Fibroblast of skin of right biceps (primary cell): Measurements from ENCODE around the gene USP6NL.

Experiments used
- DNase-seq: peaks from one replicate; pipeline ENCODE4 v3.0.0-alpha.2; 2013

Gene USP6NL

GRCh38 chr10:11588873-11589574, 22.4 kb downstream of the USP6NL start:
- no peak for DNase-seq

- DNase-seq, result no peak
These were observed 23.7 kb downstream of the USP6NL start for GRCh38 chr10:11587722-11588259.

- DNase-seq, result no peak
These were observed 25.3 kb downstream of the USP6NL start for GRCh38 chr10:11586170-11586569.

GRCh38 chr10:11581213-11581612, 30.2 kb downstream of the USP6NL start:
- peak; percentile 18 for DNase-seq

GRCh38 chr10:11579885-11580284, 31.6 kb downstream of the USP6NL start:
- no peak for DNase-seq

- DNase-seq, result no peak
These were observed 32.6 kb downstream of the USP6NL start for GRCh38 chr10:11578802-11579255.

- DNase-seq, result no peak
These were observed 35.2 kb downstream of the USP6NL start for GRCh38 chr10:11576092-11576809.

GRCh38 chr10:11573497-11573896, 38.0 kb downstream of the USP6NL start:
- DNase-seq, result peak; percentile 23

GRCh38 chr10:11570751-11571150, 40.7 kb downstream of the USP6NL start:
- DNase-seq, result no peak

GRCh38 chr10:11569471-11569870, 42.0 kb downstream of the USP6NL start:
- DNase-seq, result no peak

- DNase-seq, result no peak
These were observed 42.9 kb downstream of the USP6NL start for GRCh38 chr10:11568578-11568977.

- DNase-seq, result no peak
These were observed 46.7 kb downstream of the USP6NL start for GRCh38 chr10:11564741-11565140.

- DNase-seq, result no peak
These were observed 47.5 kb downstream of the USP6NL start for GRCh38 chr10:11563936-11564335.

GRCh38 chr10:11562888-11563287, 48.6 kb downstream of the USP6NL start:
- DNase-seq, result no peak

GRCh38 chr10:11560076-11560709, 51.3 kb downstream of the USP6NL start:
- no peak for DNase-seq

GRCh38 chr10:11557967-11558366, 53.5 kb downstream of the USP6NL start:
- no peak for DNase-seq

GRCh38 chr10:11557513-11557912, 53.9 kb downstream of the USP6NL start:
- DNase-seq, result no peak

- no peak for DNase-seq
These were observed 55.9 kb downstream of the USP6NL start for GRCh38 chr10:11555556-11555955.

GRCh38 chr10:11553773-11554381, 57.6 kb downstream of the USP6NL start:
- DNase-seq, result no peak

GRCh38 chr10:11551916-11552602, 59.4 kb downstream of the USP6NL start:
- DNase-seq, result peak; percentile 93

GRCh38 chr10:11551104-11551503, 60.3 kb downstream of the USP6NL start:
- DNase-seq, result no peak

- no peak for DNase-seq
These were observed 62.7 kb downstream of the USP6NL start for GRCh38 chr10:11548768-11549099.
